Measurements from ENCODE around the gene CDK14.

The CDK14 gene

GRCh38 chr7:90856351-90857070 is 260.4 kb downstream of the CDK14 start:
- DNase-seq: no peak

DNA sequence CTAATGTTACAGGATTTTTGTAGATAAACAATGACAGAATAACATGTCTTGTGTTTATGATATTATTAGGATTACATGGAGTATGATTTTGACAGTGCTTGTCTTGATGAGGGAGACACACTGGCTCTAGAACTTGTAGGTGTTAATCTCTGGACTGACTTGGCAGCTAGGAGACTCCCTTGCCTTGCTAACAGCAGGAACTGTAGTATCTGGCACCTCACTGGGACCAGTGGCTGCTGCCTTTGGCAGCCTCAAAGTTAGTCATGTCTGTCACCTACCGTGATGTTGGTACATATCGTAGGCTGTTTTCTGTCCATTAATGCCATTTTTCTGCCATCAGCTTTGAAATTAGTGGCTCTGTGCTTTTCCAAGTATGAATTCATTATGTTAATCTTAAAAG is 261.5 kb downstream of the CDK14 start:
- no peak for DNase-seq

- no peak for DNase-seq
Observed at GRCh38 chr7:90858546-90858945, 262.4 kb downstream of the CDK14 start.

DNA sequence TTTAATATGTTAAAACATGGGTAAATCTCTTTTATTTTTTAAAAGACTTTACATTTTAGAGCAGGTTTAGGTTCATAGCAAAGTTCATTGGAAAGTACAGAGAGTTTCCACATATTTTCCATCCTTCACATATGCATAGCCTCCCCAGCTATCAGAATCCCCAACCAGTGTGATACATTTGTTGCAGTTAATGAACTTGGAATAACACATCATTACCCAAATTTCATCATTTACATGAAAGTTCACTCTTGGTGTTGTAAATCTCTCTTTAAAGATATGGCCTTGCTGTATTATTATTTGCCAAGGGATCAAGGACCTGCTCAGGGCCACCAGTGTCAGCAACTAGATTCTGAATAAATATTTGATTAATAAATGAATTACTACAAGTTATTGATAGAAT is 263.4 kb downstream of the CDK14 start:
- no peak for DNase-seq

GRCh38 chr7:90864088-90864487 is 268.0 kb downstream of the CDK14 start:
- no peak for DNase-seq

- no peak for DNase-seq
Observed at GRCh38 chr7:90869335-90869734, 273.2 kb downstream of the CDK14 start.

DNA sequence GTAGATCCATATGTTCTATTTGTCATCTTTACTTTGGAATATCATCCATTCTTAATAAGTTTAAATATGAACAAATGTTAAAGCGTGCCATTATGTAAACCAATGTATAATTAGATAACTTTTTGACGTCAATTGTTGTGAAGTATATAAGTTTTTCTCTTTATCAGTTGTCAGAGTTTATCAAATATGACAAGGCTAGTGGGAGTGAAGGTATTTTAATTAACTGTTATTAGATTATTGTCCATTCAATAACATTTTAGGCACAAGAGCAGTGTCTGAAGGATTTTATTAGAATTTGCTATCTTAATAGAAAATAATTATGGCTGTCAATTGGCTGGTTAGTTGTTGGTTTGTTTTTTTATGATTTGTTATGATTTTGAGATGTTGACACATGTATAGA is 280.6 kb downstream of the CDK14 start:
- no peak for DNase-seq

GRCh38 chr7:90877201-90877600 is 281.1 kb downstream of the CDK14 start:
- no peak for DNase-seq

GRCh38 chr7:90879924-90880323 is 283.8 kb downstream of the CDK14 start:
- no peak for DNase-seq

GRCh38 chr7:90886416-90886815 is 290.3 kb downstream of the CDK14 start:
- no peak for DNase-seq

GRCh38 chr7:90889210-90889609 is 293.1 kb downstream of the CDK14 start:
- DNase-seq: no peak

- DNase-seq: no peak
Observed at GRCh38 chr7:90889644-90890043, 293.5 kb downstream of the CDK14 start.

DNA sequence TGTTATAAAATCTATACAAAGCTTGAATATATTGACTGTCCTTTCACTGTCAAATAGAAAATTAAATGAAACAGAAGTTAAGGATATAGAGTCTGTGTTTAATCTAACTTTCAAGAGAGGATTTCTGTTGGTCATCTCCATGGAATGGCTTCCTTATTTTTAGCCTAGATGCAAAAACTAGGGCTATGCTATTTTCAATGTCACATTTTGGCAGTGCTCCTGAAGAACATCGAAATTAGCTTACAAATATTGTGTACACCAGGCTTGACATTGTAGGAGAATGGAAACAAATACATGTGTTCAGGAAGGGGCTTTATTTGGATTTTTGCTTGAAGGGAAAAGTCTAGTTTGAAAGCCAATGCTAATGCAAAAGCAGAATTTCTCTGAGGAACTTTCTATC is 295.4 kb downstream of the CDK14 start:
- DNase-seq: no peak

DNA sequence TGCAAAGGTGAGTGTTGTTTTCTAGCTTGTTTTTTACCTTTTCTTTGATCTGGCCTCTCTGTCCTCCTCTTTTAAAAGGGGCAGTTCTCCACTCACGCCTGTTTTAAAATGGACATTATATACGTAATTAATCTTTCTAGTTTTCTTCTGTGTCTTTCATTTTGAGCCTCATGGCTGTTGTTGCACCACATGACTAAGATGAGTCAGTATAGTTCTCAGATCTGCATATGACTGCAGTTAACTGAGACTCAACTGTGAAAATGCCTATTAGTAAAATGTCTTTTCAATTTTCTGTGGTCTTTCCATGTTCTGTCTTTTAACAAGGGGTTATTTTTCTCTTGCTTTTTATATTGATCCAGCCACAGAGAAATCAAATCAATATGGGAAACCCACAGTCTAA is 296.1 kb downstream of the CDK14 start:
- DNase-seq: no peak

GRCh38 chr7:90894122-90894521 is 298.0 kb downstream of the CDK14 start:
- no peak for DNase-seq

DNA sequence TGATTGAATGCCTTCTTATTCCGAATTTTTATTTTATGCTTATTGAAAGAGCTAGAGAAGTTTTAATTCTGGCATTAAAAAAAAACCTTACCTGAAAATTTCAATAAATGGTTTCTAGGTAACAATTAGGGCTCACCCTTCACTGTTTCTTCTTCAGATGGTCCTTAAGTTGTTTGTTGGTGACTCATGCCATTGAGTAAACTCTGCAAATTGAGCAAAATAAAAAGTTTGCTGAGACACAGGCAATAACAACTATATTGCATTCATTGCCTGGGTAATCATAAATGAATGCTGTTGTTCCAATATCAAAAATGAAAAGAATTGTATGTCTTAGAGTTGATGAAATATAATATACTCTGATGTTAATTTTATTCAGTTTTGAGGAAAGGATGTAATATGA is 300.3 kb downstream of the CDK14 start:
- DNase-seq: no peak

DNA sequence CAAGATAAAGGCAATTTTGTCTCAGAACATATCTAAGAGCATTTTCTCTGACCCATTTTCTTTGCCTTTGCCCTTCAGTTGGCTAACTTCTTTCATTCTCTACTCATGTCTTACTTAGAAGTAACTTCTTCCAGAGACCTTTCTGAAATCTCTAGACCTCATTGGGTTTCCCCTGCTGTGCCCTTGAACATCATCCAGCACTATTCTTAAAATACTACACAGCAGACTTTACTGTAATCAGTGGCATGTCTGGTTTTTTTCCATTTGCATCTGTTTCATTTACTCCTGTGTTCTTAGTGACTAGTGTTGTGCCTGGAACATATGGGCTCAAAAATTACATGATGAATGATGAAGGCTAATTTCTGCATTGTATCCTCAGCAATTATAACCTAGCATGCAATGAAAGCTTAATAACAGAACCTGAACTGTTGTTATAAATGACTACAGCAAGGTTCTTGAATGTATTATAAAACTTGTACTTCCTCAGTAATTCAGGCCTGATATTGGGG is 301.9 kb downstream of the CDK14 start:
- no peak for DNase-seq

DNA sequence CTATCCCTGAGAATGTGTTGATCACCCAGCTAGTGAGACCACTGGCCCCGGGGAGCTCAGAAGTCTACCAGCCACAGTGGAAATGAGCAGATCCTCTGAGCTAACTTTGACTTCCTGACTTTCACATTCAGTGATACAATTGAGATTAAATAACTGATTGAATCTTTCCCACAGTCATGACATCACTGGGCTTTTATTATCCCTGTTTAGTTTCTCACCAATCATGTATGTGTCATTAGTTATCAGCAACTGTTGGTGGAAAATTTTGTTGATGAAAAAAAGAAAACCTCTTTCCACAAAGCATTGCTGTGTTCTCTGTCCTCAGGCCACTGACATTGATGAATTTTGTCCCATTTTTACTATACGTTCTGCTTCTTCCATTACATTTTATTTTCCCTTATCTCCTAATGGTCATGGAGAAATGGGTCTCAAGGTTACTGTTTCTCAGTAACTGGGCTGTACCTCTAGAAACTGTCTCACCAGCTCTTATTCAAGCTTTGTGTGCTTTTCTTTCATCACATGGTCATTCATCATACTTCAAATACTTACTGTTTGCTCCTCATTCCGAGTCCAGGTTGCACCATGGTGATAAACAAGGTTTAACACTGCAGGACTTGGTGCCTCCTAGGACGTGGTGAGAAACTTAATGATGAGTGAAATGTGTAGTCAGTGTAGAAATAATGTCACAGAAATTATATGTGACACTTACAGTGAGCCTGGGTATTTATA is 304.7 kb downstream of the CDK14 start:
- no peak for DNase-seq

GRCh38 chr7:90903841-90904240 is 307.7 kb downstream of the CDK14 start:
- no peak for DNase-seq

DNA sequence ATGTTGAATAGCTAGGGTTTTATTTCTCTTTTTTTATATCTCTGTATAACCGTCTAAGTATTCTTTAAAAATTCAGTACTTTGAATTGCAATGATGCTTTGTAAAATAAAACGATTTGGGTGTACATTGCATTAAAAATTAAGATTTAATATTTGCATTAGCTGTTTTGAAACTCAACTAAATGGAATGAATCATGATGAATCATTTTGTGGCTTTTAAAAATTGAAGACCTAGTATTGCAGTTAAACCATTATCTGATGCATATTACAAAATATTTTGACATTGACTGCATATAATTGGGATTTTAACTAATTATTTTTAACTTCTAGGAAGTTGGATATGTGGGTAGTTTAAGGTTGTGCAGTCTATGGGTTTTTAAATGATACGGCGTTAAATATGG is 314.0 kb downstream of the CDK14 start:
- no peak for DNase-seq

DNA sequence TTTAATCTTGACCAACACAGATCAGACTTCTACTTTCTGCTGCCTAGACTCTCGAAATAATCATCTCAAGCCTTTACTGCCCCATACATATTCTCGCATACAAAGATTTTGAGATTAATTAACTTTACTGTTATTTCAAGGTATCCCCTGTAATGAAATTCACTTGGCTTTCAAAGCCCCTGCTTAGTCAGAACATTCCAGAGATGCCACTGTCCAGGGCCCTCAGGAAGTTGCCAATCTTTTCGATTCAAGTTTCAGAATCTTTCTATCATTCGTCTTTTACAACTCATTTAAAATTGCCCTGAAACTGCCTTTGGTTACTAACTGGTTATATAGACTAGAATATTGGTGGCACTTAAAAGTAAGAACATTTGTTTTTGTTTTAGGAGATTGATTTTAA is 320.2 kb downstream of the CDK14 start:
- DNase-seq: no peak

DNA sequence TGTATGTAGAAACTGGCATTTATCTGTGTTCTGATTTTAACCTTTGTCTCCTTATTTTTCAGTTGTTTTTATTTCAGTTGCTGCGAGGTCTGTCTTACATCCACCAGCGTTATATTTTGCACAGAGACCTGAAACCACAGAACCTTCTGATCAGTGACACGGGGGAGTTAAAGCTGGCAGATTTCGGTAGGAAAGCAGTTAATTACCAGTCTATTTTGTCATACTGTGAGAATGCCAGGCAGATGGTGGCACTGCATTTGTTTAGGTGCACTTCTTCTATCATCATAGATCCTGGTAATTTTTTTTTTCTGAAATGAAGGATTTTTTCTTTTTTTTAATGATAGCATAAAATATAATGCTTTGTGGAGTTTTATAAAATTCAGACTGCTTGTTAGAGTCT is 321.4 kb downstream of the CDK14 start:
- no peak for DNase-seq

DNA sequence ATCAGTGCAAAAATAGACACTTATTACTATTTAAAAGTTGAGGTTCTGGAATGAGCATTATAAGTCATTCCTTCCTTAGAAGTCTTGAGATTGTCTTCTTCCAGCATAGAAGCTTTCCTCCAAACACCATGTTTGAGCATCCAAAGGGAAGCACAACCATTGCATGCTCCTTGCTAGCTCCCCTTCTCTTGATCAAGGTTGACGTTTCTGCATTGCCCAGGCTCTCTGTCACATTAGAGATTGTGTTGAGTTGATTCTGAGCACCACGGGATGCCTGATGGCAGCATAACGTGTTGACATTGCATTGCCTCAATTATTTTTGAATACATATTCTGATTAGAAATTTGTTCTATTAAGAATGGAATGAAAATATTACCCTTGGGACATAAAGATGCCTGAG is 322.2 kb downstream of the CDK14 start:
- no peak for DNase-seq

GRCh38 chr7:90919816-90920215 is 323.7 kb downstream of the CDK14 start:
- no peak for DNase-seq

DNA sequence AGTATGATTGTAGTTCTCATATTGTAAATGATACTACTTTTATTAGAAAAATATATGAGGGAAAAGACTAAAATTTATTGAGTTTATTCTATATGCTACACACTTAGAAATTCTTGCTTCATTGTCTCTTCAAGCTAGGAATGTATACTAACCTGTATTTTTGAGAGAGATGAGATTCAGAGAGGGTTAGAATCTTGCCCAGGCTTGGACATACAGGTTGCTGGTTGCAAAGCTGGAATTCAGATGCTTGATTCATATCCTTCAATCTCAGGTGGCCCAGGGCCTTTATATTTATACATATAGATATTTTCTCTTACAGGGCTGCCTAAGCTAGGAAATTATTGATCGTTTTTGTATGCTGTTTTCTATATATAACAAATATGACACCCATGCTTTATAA is 324.2 kb downstream of the CDK14 start:
- no peak for DNase-seq

All from CD4-positive, alpha-beta T cell treated with Interleukin-10 for 1 hour (primary cell).